WTC11 (cell line): ENCODE measurements around the gene FNDC7. TPM values are rescaled to one million over a fixed set of nuclear protein-coding genes. Genes with fewer than 3 reads are reported as not detected.

ENCODE experiments used
- ATAC-seq: fragments of 200-7000 bp; cut with Tn5 transposase; 2 replicates; pipeline ENCODE4 v1.10.0; 2021; ENCODE audit warnings: mild to moderate bottlenecking, moderate library complexity
- CTCF ChIA-PET: fragments of 300-600 bp; sonication (Branson Sonifier 250); formaldehyde crosslinking; loops from one replicate; lab custom pipeline; 2021; ENCODE audit warnings: antibody characterized with exemption; lab: Charles Lee
- POLR2A ChIA-PET: fragments of 350-600 bp; sonication (Branson Sonifier 250); formaldehyde crosslinking; loops from one replicate; lab custom pipeline; 2021; ENCODE audit warnings: antibody characterized with exemption; lab: Charles Lee
- DNase-seq: peaks from one replicate; pipeline ENCODE4 v3.0.0; 2021; ENCODE audit warnings: low spot score
- H3K27ac Mint-ChIP-seq: 2 replicates; pipeline ENCODE4 v1.8.0; 2021; ENCODE audit warnings: mixed read lengths
- H3K27me3 Mint-ChIP-seq: 2 replicates; pipeline ENCODE4 v1.8.0; 2021; ENCODE audit warnings: low read depth, mild to moderate bottlenecking, moderate library complexity, mixed read lengths
- H3K36me3 Mint-ChIP-seq: 2 replicates; pipeline ENCODE4 v1.8.0; 2021; ENCODE audit warnings: mixed read lengths
- H3K4me1 Mint-ChIP-seq: 2 replicates; pipeline ENCODE4 v1.8.0; 2022; ENCODE audit warnings: mixed read lengths
- H3K4me3 Mint-ChIP-seq: 2 replicates; pipeline ENCODE4 v1.8.0; 2021; ENCODE audit warnings: mild to moderate bottlenecking, moderate library complexity, mixed read lengths
- H3K9me3 Mint-ChIP-seq: 2 replicates; pipeline ENCODE4 v1.8.0; 2021; ENCODE audit warnings: mixed read lengths
- CREB1 ChIP-seq: sonication (generic); formaldehyde crosslinking; IDR thresholded peaks from 2 replicates; pipeline ENCODE4 v1.8.0; 2023; ENCODE audit warnings: mild to moderate bottlenecking, missing genetic modification reagents
- CREM ChIP-seq: sonication (generic); formaldehyde crosslinking; IDR thresholded peaks from 2 replicates; pipeline ENCODE4 v1.8.1; 2022; ENCODE audit warnings: mild to moderate bottlenecking, missing genetic modification reagents, moderate library complexity
- ELF4 ChIP-seq: sonication (generic); formaldehyde crosslinking; IDR thresholded peaks from 2 replicates; pipeline ENCODE4 v1.8.1; 2022; ENCODE audit warnings: low read depth, mild to moderate bottlenecking, moderate library complexity, missing genetic modification reagents
- ETV6 ChIP-seq: sonication (generic); formaldehyde crosslinking; IDR thresholded peaks from 2 replicates; pipeline ENCODE4 v1.8.1; 2022; ENCODE audit warnings: mild to moderate bottlenecking, missing genetic modification reagents
- FOXJ3 ChIP-seq: sonication (generic); formaldehyde crosslinking; IDR thresholded peaks from 2 replicates; pipeline ENCODE4 v1.9.0; 2021; ENCODE audit warnings: missing genetic modification reagents, mild to moderate bottlenecking, borderline replicate concordance
- FOXP1 ChIP-seq: sonication (generic); formaldehyde crosslinking; IDR thresholded peaks from 2 replicates; pipeline ENCODE4 v1.8.0; 2022; ENCODE audit warnings: missing genetic modification reagents, mild to moderate bottlenecking, moderate library complexity, borderline replicate concordance
- HMGA2 ChIP-seq: fragments of 250-450 bp; sonication (Bioruptor Pico); IDR thresholded peaks from 2 replicates; pipeline ENCODE4 v1.4.0; 2021; ENCODE audit warnings: mild to moderate bottlenecking, moderate library complexity
- JUN ChIP-seq: sonication (generic); formaldehyde crosslinking; IDR thresholded peaks from 2 replicates; pipeline ENCODE4 v1.8.0; 2023; ENCODE audit warnings: mild to moderate bottlenecking, missing genetic modification reagents
- MXD4 ChIP-seq: fragments of 250-450 bp; sonication (Bioruptor Pico); IDR thresholded peaks from 2 replicates; pipeline ENCODE4 v1.8.0; 2021; ENCODE audit warnings: mild to moderate bottlenecking, moderate library complexity, borderline replicate concordance
- NFYB ChIP-seq: sonication (generic); formaldehyde crosslinking; conservative IDR thresholded peaks from 2 replicates; pipeline ENCODE4 v1.8.0; 2022; ENCODE audit warnings: low read depth, missing genetic modification reagents
- PREB ChIP-seq: sonication (generic); formaldehyde crosslinking; IDR thresholded peaks from 2 replicates; pipeline ENCODE4 v1.8.1; 2022; ENCODE audit warnings: mild to moderate bottlenecking, missing genetic modification reagents, moderate library complexity, borderline replicate concordance
- PRRX2 ChIP-seq: fragments of 250-450 bp; sonication (Bioruptor Pico); IDR thresholded peaks from 2 replicates; pipeline ENCODE4 v1.8.0; 2021; ENCODE audit warnings: mild to moderate bottlenecking
- SMAD3 ChIP-seq: sonication (generic); formaldehyde crosslinking; IDR thresholded peaks from 2 replicates; pipeline ENCODE4 v1.8.0; 2022; ENCODE audit warnings: missing genetic modification reagents, mild to moderate bottlenecking, borderline replicate concordance
- SOX15 ChIP-seq: fragments of 250-450 bp; sonication (Bioruptor Pico); IDR thresholded peaks from 2 replicates; pipeline ENCODE4 v1.9.0; 2021; ENCODE audit warnings: mild to moderate bottlenecking
- USF2 ChIP-seq: sonication (generic); formaldehyde crosslinking; IDR thresholded peaks from 2 replicates; pipeline ENCODE4 v1.8.1; 2023; ENCODE audit warnings: mild to moderate bottlenecking, missing genetic modification reagents, moderate library complexity
- ZNF317 ChIP-seq: sonication (generic); formaldehyde crosslinking; IDR thresholded peaks from 2 replicates; pipeline ENCODE4 v1.8.1; 2023; ENCODE audit warnings: low read depth, mild to moderate bottlenecking, moderate library complexity, missing genetic modification reagents, borderline replicate concordance
- total RNA-seq: library from RNA; stranded (reverse); gene quantifications from 3 replicates; pipeline ENCODE4 v1.2.3, GENCODE V29; 2021
- TF ChIP-seq, protein P1 (sequence below): fragments of 250-450 bp; sonication (Bioruptor Pico); IDR thresholded peaks from 2 replicates; pipeline ENCODE4 v1.9.0; 2021; ENCODE audit warnings: moderate library complexity, mild to moderate bottlenecking, inconsistent platforms, borderline replicate concordance
- TF ChIP-seq, protein P2 (sequence below): fragments of 250-450 bp; sonication (Bioruptor Pico); IDR thresholded peaks from 2 replicates; pipeline ENCODE4 v2.1.2; 2022; ENCODE audit warnings: mild to moderate bottlenecking, moderate library complexity
- TF ChIP-seq, protein P3 (sequence below): fragments of 250-450 bp; sonication (Bioruptor Pico); IDR thresholded peaks from 2 replicates; pipeline ENCODE4 v1.9.0; 2021; ENCODE audit warnings: mild to moderate bottlenecking, borderline replicate concordance

Gene FNDC7
- total RNA-seq, 1 experiment from 2014 or later: 0.28 TPM

GRCh38 chr1:108747171-108747850, 34.6 kb downstream of the FNDC7 start (continued):
- TF ChIP-seq, protein P1, sequence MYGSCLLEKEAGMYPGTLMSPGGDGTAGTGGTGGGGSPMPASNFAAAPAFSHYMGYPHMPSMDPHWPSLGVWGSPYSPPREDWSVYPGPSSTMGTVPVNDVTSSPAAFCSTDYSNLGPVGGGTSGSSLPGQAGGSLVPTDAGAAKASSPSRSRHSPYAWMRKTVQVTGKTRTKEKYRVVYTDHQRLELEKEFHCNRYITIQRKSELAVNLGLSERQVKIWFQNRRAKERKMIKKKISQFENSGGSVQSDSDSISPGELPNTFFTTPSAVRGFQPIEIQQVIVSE: no peak
- TF ChIP-seq USF2 (CRISPR knock-in tag): no peak
- TF ChIP-seq JUN (CRISPR knock-in tag): no peak
- TF ChIP-seq, protein P2, sequence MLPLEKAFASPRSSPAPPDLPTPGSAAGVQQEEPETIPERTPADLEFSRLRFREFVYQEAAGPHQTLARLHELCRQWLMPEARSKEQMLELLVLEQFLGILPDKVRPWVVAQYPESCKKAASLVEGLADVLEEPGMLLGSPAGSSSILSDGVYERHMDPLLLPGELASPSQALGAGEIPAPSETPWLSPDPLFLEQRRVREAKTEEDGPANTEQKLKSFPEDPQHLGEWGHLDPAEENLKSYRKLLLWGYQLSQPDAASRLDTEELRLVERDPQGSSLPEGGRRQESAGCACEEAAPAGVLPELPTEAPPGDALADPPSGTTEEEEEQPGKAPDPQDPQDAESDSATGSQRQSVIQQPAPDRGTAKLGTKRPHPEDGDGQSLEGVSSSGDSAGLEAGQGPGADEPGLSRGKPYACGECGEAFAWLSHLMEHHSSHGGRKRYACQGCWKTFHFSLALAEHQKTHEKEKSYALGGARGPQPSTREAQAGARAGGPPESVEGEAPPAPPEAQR (CRISPR knock-in tag): no peak
- no peak for TF ChIP-seq ZNF317 (CRISPR knock-in tag)

GRCh38 chr1:108747898-108748297, 35.2 kb downstream of the FNDC7 start:
- CTCF ChIA-PET: interaction anchor here (0.8 kb wide), 1 partner anchor 45 kb away, joined by 3 read pairs; no protein-coding TSS in a partner anchor

DNA sequence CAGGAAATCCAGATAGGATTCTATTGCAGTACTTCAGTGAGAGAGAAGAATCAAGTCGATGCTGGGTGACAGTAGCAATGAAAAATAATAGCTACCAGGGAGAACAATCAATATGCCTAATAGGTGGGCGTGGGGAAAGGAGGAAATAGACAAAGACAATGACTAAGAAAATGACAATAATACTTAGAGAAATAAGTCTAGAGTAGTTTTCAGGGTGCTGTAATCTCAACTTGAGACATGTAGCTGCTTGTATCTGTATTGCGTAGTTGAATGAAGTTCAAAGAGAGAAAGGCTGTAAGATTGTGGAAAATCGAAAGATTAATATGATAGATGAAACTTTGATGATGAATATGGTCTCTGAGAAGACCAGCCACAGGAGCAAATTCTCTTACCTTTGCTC, 36.4 kb downstream of the FNDC7 start:
- peaks cover 6% of the 10 kb centered on the region for H3K36me3 Mint-ChIP-seq
- H3K27me3 Mint-ChIP-seq: peaks cover 13% of the 10 kb centered on the region
- POLR2A ChIA-PET: no interaction called here
- no peaks in the 10 kb centered on the region for H3K9me3 Mint-ChIP-seq
- no peak overlapping the region for H3K4me3 Mint-ChIP-seq
- DNase-seq (no peak), ATAC-seq (no peak)
- H3K4me1 Mint-ChIP-seq: peaks cover 5% of the 10 kb centered on the region
- CTCF ChIA-PET: interaction anchor here (0.8 kb wide), 1 partner anchor 44 kb away, joined by 3 read pairs; no protein-coding TSS in a partner anchor
- TF ChIP-seq FOXP1 (CRISPR knock-in tag): no peak
- no peak for TF ChIP-seq ELF4 (CRISPR knock-in tag)
- no peak for TF ChIP-seq PREB
- TF ChIP-seq MXD4 (CRISPR knock-in tag): no peak
- no peak for TF ChIP-seq USF2 (CRISPR knock-in tag)
- no peak for TF ChIP-seq SOX15 (CRISPR knock-in tag)
- H3K27ac Mint-ChIP-seq: no peak overlapping the region

More at GRCh38 chr1:108747898-108748297, 35.2 kb downstream of the FNDC7 start:
- H3K9me3 Mint-ChIP-seq: no peaks in the 10 kb centered on the region
- no peak for TF ChIP-seq NFYB (CRISPR knock-in tag)
- no peak for TF ChIP-seq PRRX2 (CRISPR knock-in tag)
- TF ChIP-seq, protein P3, sequence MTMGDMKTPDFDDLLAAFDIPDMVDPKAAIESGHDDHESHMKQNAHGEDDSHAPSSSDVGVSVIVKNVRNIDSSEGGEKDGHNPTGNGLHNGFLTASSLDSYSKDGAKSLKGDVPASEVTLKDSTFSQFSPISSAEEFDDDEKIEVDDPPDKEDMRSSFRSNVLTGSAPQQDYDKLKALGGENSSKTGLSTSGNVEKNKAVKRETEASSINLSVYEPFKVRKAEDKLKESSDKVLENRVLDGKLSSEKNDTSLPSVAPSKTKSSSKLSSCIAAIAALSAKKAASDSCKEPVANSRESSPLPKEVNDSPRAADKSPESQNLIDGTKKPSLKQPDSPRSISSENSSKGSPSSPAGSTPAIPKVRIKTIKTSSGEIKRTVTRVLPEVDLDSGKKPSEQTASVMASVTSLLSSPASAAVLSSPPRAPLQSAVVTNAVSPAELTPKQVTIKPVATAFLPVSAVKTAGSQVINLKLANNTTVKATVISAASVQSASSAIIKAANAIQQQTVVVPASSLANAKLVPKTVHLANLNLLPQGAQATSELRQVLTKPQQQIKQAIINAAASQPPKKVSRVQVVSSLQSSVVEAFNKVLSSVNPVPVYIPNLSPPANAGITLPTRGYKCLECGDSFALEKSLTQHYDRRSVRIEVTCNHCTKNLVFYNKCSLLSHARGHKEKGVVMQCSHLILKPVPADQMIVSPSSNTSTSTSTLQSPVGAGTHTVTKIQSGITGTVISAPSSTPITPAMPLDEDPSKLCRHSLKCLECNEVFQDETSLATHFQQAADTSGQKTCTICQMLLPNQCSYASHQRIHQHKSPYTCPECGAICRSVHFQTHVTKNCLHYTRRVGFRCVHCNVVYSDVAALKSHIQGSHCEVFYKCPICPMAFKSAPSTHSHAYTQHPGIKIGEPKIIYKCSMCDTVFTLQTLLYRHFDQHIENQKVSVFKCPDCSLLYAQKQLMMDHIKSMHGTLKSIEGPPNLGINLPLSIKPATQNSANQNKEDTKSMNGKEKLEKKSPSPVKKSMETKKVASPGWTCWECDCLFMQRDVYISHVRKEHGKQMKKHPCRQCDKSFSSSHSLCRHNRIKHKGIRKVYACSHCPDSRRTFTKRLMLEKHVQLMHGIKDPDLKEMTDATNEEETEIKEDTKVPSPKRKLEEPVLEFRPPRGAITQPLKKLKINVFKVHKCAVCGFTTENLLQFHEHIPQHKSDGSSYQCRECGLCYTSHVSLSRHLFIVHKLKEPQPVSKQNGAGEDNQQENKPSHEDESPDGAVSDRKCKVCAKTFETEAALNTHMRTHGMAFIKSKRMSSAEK (CRISPR knock-in tag): no peak
- TF ChIP-seq CREB1 (CRISPR knock-in tag): no peak
- TF ChIP-seq HMGA2 (CRISPR knock-in tag): no peak
- TF ChIP-seq FOXJ3 (CRISPR knock-in tag): no peak
- no peak for TF ChIP-seq CREM (CRISPR knock-in tag)
- TF ChIP-seq ETV6 (CRISPR knock-in tag): no peak
- TF ChIP-seq ELF4 (CRISPR knock-in tag): no peak
- TF ChIP-seq SMAD3 (CRISPR knock-in tag): no peak
- TF ChIP-seq, all 79 proteins: peak for 0
- H3K27me3 Mint-ChIP-seq: peaks cover 14% of the 10 kb centered on the region
- DNase-seq (no peak), ATAC-seq (no peak)
- POLR2A ChIA-PET: no interaction called here
- peaks cover 5% of the 10 kb centered on the region for H3K4me1 Mint-ChIP-seq
- H3K27ac Mint-ChIP-seq: no peak overlapping the region
- H3K4me3 Mint-ChIP-seq: peak overlapping the region; percentile 39
- H3K36me3 Mint-ChIP-seq: peaks cover 4% of the 10 kb centered on the region; the same call in 1 of the 2 replicates
